Endothelial cell of hepatic sinusoid (primary cell): ENCODE results near the gene PCAT7.
"Not testable (repeated sequence)": the region's sequence is repeated elsewhere in the genome, so short reads cannot be mapped to it uniquely, and the experiment has no call there.

Experiments used
- in situ Hi-C: cut with HindIII; loops from 2 replicates; pipeline ENCODE4 v1.10.0; 2017; ENCODE audit warnings: low sequenced_read_pairs

PCAT7 gene

DNA sequence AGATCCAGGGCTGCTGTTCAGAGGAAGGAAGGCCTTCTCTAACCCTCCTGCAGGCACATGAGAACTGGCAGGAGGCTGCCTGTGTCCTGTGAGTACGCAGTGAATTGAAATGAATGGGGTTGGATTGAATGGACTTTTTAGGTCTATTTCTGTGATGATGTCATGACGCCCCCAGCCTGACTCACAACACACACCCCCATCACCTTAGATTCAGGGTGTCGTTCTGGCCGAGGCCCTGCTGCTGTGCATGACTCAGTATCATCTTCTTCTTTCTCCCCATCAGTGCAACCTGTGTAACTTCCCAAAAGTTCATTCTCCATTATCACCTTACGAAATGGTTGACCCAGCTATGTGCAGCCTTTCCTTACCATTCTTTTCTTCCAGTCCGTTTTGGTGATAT, 5.4 kb downstream of the PCAT7 start:
- in situ Hi-C loops: no loop called here

DNA sequence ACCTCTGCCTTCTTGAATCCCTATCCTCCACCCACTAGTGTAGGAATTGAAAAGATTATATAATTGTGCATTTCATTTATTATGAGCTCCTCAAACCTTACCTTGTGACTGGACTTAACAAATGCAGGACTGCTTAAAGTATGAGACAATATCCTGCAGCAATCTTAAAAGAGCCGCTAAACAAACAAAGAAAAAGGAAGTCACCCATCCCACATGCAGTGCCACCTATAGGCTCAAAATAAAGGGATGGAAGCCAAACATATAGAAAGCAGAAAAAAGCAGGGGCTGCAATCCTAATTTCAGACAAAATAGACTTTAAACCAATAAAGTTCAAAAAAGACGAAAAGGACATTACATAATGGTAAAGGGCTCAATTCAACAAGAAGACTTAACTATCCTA, 8.7 kb downstream of the PCAT7 start:
- in situ Hi-C loops: no loop called here

DNA sequence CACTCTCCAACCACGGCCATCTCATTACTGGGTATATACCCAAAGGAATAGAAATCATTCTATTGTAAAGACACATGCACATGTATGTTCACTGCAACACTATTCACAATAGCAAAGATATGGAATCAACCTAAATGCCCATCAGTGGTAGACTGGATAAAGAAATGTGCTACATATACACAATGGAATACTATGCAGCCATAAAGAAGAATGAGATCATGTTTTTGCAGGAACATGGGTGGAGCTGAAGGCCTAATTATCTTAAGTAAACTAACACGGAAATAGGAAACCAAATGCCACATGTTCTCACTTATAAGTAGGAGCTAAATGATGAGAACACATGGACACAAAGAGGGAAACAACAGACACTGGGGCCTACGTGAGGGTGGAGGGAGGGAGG, 9.4 kb downstream of the PCAT7 start:
- in situ Hi-C loops: not testable (repeated sequence)

GRCh38 chr9:94566550-94566949, 11.7 kb downstream of the PCAT7 start:
- in situ Hi-C loops: no loop called here

GRCh38 chr9:94567271-94567670, 12.4 kb downstream of the PCAT7 start:
- in situ Hi-C loops: no loop called here

- in situ Hi-C loops: no loop called here
These were observed 13.5 kb downstream of the PCAT7 start for GRCh38 chr9:94568250-94568889.

DNA sequence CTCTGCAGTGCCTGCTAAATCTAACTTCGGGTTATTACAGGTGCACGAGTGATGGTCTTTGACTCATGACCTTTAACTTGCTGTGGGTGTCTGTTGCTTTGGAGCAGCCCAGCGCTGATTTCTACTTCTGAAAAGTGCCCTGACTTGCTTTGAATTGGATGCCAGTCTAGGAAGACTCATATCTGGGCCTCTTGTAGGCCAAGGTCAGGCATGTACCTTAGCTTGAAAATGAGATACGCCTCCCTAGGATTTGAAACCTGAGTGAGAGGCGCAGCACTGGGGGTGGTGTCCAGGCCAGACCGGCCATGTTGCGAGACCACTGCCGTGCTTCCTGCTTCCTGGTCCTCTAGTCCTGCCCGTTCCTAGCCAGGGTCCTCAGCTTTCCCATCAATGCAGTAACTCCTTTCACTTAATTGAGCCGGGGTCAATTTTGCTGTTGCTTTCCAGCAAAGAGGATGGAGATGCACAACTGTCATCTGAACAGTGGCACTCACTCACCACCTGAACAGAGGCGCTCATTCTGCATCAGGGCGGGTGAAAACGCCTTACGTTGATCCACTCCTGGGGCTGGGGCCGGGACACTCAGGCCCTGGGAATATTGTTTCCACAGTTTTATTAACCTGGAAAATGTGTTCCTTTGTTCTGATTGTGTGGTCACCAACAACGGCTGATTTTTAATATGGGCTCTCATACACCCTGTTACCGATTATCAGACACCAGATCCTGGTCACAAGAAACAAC, 14.3 kb downstream of the PCAT7 start:
- in situ Hi-C loops: no loop called here

DNA sequence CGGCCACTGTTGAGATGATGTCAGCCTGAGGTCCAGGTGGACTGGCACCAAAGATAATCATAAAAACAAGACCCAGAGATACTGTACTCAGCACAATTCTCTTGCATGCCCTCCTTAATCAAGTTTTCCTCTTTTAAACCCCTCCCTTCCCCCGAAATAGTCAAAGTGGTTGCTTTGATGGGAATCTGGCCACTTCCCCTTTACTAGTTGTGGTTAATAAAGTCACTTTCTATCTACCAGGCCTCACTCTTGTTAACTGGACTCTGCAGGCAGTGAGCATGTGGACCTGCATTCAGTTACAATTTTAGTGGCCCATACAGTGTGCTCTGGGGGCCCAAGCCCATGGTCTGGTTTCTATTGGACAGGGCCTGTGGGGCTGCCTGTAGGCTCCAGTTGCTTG, 21.2 kb downstream of the PCAT7 start:
- in situ Hi-C loops: no loop called here

- in situ Hi-C loops: no loop called here
These were observed 22.2 kb downstream of the PCAT7 start for GRCh38 chr9:94577036-94577435.

DNA sequence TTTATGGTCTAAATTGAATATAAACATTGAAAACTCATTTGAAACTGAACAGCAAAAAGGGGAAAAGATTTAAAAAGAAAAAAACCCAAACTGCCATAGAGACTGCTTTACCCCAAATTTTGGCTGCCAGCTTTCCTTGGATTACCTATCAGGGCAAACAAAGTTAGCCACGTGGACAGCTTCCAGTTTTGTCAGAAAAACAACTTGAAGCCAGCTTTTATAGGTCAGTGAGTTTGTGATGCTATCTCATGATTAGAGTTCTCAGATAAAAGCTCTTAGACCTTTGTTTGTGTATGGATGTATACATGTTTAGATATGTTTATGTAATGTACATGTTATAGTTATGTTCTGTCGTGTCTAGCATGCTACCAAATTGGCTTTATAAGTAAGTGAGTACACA, 22.7 kb downstream of the PCAT7 start:
- in situ Hi-C loops: no loop called here

DNA sequence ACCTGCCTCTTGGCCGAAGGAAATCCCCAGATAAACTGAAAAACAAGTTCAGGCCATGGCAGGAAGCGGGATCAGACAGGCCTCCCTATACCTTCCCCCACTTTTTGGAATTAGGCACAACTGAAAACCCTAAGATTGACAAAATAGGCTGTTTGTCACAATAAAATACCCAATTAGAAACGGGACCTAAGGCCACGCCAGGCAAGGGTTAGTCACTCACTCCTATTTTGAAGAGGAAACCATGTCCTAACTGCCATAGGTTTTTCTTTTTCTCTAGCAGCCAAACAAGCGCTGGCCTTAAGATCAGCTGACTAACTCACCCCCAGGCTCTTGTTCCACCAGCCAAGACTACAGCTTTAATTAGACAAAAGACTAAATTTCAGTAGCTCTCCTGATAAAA, 26.8 kb downstream of the PCAT7 start:
- in situ Hi-C loops: no loop called here

GRCh38 chr9:94584555-94584954, 29.7 kb downstream of the PCAT7 start:
- in situ Hi-C loops: no loop called here

DNA sequence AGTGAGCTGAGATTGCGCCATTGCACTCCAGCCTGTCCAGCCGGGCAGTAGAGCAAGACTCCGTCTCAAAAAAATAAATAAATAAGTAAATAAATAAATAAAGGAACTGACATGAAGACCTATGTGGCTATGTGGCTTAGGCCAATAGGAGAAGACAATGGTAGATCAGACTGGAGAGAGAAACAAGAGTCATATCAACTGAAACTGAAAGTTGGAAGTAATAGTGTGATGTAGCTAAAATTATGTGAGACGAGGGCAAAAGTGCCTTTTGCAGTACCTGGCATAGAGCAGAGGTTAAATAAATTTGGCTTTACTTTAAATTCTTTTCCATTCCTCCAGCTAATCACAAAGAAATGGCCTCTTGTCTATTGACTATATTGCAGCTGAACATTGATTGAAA, 31.4 kb downstream of the PCAT7 start:
- in situ Hi-C loops: no loop called here

GRCh38 chr9:94586814-94587213, 31.9 kb downstream of the PCAT7 start:
- in situ Hi-C loops: no loop called here

GRCh38 chr9:94588681-94589080, 33.8 kb downstream of the PCAT7 start:
- in situ Hi-C loops: no loop called here

- in situ Hi-C loops: not testable (repeated sequence)
These were observed 36.2 kb downstream of the PCAT7 start for GRCh38 chr9:94591046-94591545.

- in situ Hi-C loops: no loop called here
These were observed 37.0 kb downstream of the PCAT7 start for GRCh38 chr9:94591876-94592275.

DNA sequence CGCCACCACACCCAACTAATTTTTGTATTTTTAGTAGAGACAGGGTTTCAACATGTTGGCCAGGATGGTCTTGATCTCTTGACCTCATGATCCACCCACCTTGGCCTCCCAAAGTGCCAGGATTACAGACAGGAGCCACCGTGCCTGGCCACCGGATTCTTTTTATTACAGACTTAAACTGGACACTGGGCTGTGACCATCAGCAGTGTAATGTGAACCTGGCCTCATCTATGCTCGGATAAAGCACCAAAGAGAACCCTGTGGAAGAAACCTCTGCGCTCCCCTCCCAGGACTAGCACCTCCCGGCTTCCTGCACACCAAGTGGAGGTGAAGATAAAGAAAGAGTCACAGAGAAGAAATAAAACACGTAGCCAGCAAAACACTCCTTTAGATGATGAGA, 37.8 kb downstream of the PCAT7 start:
- in situ Hi-C loops: not testable (repeated sequence)

DNA sequence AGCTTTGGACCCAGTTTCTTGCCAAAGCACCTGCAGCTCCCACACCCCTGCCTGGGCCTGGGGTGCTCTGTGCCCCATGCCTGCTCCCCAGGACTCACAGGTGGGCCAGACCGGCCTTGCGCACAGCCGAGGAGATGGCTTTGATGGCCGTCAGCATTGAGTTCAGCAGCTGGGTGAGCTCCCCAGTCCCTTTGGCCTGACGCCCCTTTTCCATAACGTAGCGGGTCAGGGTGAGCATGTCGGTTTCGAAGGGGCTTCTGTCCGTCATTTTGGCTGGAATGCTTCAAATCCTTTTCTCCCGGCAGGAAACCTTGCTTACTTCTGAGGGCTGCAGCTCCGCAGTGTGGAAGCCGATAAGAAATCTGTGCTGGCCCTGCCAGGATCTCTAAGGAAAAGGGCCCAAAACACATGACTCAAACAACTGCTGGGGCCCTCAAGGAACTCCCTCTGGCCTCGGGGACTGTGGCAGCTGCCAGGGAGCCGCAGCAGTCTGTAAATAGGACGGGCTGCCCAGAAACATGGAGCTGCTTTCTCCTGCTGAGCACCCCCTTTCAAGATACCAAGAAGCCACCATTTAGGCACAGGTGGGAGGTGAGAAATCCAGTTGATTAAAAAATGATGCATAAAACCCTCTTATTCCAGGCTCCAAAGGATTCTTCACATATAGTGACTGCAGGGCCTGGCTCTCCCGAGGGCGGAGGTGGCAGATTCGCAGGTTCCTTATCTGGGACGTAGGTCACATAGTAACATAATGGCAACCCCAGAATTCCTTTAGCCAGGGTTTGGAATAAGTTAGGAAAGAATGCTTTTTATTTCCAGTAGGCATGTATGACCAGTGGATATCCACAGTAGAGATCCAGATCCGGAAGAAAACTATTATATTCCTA, 38.8 kb downstream of the PCAT7 start, which contains the start of gene FBP2:
FBP2 (minus strand) TSS at position 366 of the 887 bp plus-strand sequence; CDS start at position 268, 98 bp downstream.
- in situ Hi-C loops: no loop called here

DNA sequence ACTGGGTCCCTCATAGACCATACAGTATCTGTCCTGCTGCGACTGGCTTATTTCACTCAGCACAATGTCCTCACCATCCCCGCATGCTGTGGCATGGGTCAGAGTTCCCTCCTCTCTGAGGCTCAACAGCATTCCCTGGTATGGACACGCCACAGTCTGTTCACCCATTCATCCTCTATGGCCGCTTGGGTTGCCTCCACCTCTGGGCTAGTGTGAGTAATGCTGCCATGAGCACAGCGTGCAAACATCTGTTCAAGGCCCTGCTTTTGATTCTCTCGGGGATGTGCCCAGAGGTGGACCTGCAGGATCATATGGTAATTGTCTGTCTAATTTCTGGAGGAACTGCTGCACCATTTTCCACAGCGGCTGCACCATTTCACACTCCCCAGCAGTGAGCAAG, 44.2 kb downstream of the PCAT7 start:
- in situ Hi-C loops: no loop called here

DNA sequence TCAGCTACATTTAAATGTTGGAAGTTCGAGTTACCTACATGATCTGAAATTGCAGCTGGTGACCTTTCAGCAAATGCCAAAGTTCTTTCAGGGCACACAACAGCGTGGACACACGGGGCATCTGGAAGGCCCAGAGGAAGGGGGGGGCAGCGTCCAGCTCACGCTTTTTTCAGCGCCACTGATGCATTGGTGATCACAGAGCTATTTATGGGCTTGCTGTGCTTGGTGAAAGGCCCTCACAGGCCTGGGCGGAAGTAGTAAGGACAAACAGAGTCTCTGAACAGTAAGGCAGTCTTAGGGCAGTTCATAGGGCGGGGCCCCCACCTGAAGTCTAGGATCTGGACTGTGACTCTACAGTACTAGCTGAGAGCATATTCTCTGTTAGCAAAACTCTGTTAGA, 45.4 kb downstream of the PCAT7 start:
- in situ Hi-C loops: no loop called here
